HepG2 (cell line): Measurements from ENCODE around the gene ITPK1. TPM values are rescaled to one million over a fixed set of nuclear protein-coding genes. Genes with fewer than 3 reads are reported as not detected.

ENCODE experiments used
- ATF5 ChIP-seq: sonication (generic); formaldehyde crosslinking; IDR thresholded peaks from 2 replicates; pipeline ENCODE4 v1.4.0; 2020; ENCODE audit warnings: mild to moderate bottlenecking, low read depth, missing genetic modification reagents
- BCL6 ChIP-seq: IDR thresholded peaks from 2 replicates; pipeline ENCODE4 v1.6.1; 2016; ENCODE audit warnings: missing genetic modification reagents, missing compliant biosample characterization
- BORCS8-MEF2B ChIP-seq: sonication (generic); formaldehyde crosslinking; IDR thresholded peaks from 2 replicates; pipeline ENCODE4 v1.8.0; 2022; ENCODE audit warnings: mild to moderate bottlenecking, missing genetic modification reagents
- DZIP1 ChIP-seq: sonication (generic); formaldehyde crosslinking; IDR thresholded peaks from 2 replicates; pipeline ENCODE4 v1.5.0; 2020; ENCODE audit warnings: mild to moderate bottlenecking, missing genetic modification reagents
- EEA1 ChIP-seq: sonication (generic); formaldehyde crosslinking; IDR thresholded peaks from 2 replicates; pipeline ENCODE4 v1.5.1; 2020; ENCODE audit warnings: mild to moderate bottlenecking, missing genetic modification reagents, borderline replicate concordance
- FOXJ3 ChIP-seq: sonication (generic); formaldehyde crosslinking; IDR thresholded peaks from 2 replicates; pipeline ENCODE4 v1.4.0; 2020; ENCODE audit warnings: missing genetic modification reagents, mild to moderate bottlenecking, borderline replicate concordance
- GATAD2A ChIP-seq: IDR thresholded peaks from 2 replicates; pipeline ENCODE4 v1.6.1; 2016
- KDM1A ChIP-seq: IDR thresholded peaks from 2 replicates; pipeline ENCODE4 v1.6.1; 2016; ENCODE audit warnings: missing compliant biosample characterization
- MYC ChIP-seq: sonication (generic); formaldehyde crosslinking; IDR thresholded peaks from 2 replicates; pipeline ENCODE4 v1.9.0; 2021; ENCODE audit warnings: missing genetic modification reagents, borderline replicate concordance
- NR2F1 ChIP-seq, 2 experiments: fragments of 450-650 bp in 1 of 2; formaldehyde crosslinking in 1 of 2; IDR thresholded peaks; 2 replicates each; pipeline versions ENCODE4 v1.5.0 to v1.6.1; 2016 to 2020; ENCODE audit warnings: mild to moderate bottlenecking in 1 of 2, missing compliant biosample characterization in 1 of 2, missing genetic modification reagents in 1 of 2, moderate library complexity in 1 of 2
- NR2F6 ChIP-seq, 2 experiments: IDR thresholded peaks; 2 replicates each; pipeline ENCODE4 v1.6.1; 2016; ENCODE audit warnings: antibody characterized with exemption in 1 of 2, mild to moderate bottlenecking in 1 of 2
- PPARG ChIP-seq: conservative IDR thresholded peaks from 2 replicates; pipeline ENCODE4 v1.6.1; 2016; ENCODE audit warnings: missing biosample characterization, missing genetic modification reagents
- PRPF4 ChIP-seq: fragments of 200-400 bp; formaldehyde crosslinking; IDR thresholded peaks from 2 replicates; pipeline ENCODE4 v1.6.1; 2016; ENCODE audit warnings: low read length, low read depth; ENCODE audit not compliant: poor library complexity, severe bottlenecking
- RFXAP ChIP-seq: sonication (generic); formaldehyde crosslinking; IDR thresholded peaks from 2 replicates; pipeline ENCODE4 v1.4.0; 2020; ENCODE audit warnings: missing genetic modification reagents, borderline replicate concordance
- RXRA ChIP-seq: sonication (generic); formaldehyde crosslinking; IDR thresholded peaks from 2 replicates; pipeline ENCODE4 v1.5.1; 2020; ENCODE audit warnings: missing genetic modification reagents
- SKI ChIP-seq: fragments of 450-650 bp; IDR thresholded peaks from one replicate; pipeline ENCODE4 v1.6.1; 2018; ENCODE audit warnings: mild to moderate bottlenecking; ENCODE audit not compliant: partially characterized antibody
- TBX2 ChIP-seq: sonication (generic); formaldehyde crosslinking; IDR thresholded peaks from 2 replicates; pipeline ENCODE4 v1.5.0; 2020; ENCODE audit warnings: missing genetic modification reagents, mild to moderate bottlenecking, borderline replicate concordance
- ZBTB4 ChIP-seq: sonication (generic); formaldehyde crosslinking; IDR thresholded peaks from 2 replicates; pipeline ENCODE4 v1.4.0; 2020; ENCODE audit warnings: missing genetic modification reagents, mild to moderate bottlenecking, borderline replicate concordance
- ZNF276 ChIP-seq: sonication (generic); formaldehyde crosslinking; IDR thresholded peaks from 2 replicates; pipeline ENCODE4 v1.4.0; 2020; ENCODE audit warnings: mild to moderate bottlenecking, low read depth, missing genetic modification reagents
- ZNF547 ChIP-seq: sonication (generic); formaldehyde crosslinking; IDR thresholded peaks from 2 replicates; pipeline ENCODE4 v1.5.1; 2020; ENCODE audit warnings: mild to moderate bottlenecking, missing genetic modification reagents
- polyA plus RNA-seq, 8 experiments: library from polyadenylated mRNA; depleted of rRNA in 3 of 8; stranded (reverse) in 7 of 8; unstranded in 1 of 8; fragments of >200 nt; fragmentation: Illumina TruSeq in 4 of 8; extraction: Trizol in 4 of 8; gene quantifications; 2 replicates each; pipeline versions ENCODE4 v1.2.1 to v1.2.3, GENCODE V29; 2011 to 2016; ENCODE audit warnings: low read depth in 4 of 8, missing spikeins in 1 of 8, mixed read lengths in 1 of 8; ENCODE audit not compliant: insufficient read depth in 1 of 8
- total RNA-seq, 5 experiments: library from RNA; depleted of rRNA; stranded (reverse); fragments of >200 nt; fragmentation: Illumina TruSeq; extraction: Trizol; gene quantifications; 2 replicates each; pipeline ENCODE4 v1.2.3, GENCODE V29; 2016; ENCODE audit warnings: low read depth in 1 of 5

Gene ITPK1
- total and polyA plus RNA-seq, 2 of the 13 experiments (the other 11 are each of a cell fraction or from before 2014, with no cell fraction given), result 20.5 to 47.5 TPM

- TF ChIP-seq ZNF276 (CRISPR knock-in tag) (no peak), NR2F6 (IDR thresholded peaks at IDR 0.05) (peak; percentile 76), NR2F6 (CRISPR knock-in tag; IDR thresholded peaks at IDR 0.05) (peak; percentile 85; the same call in 1 of the 2 replicates), BORCS8-MEF2B (CRISPR knock-in tag) (no peak), RXRA (CRISPR knock-in tag) (peak; percentile 94), ZBTB4 (CRISPR knock-in tag) (no peak), KDM1A (CRISPR knock-in tag) (0 out of 2 replicates have a peak, but pooled peaks have one; percentile 16), FOXJ3 (CRISPR knock-in tag) (0 out of 2 replicates have a peak, but pooled peaks have one; percentile 19), ATF5 (CRISPR knock-in tag) (no peak), SKI (peak; percentile 84), RFXAP (CRISPR knock-in tag) (no peak), BCL6 (CRISPR knock-in tag) (peak; percentile 62), DZIP1 (no peak), NR2F1 (CRISPR knock-in tag; IDR thresholded peaks at IDR 0.05) (peak; percentile 66; a peak in 3 of 4 replicates), ZNF547 (0 out of 2 replicates have a peak, but pooled peaks have one; percentile 17), TBX2 (CRISPR knock-in tag) (no peak), MYC (CRISPR knock-in tag) (peak; percentile 49; the same call in 1 of the 2 replicates), EEA1 (no peak), PRPF4 (no peak), PPARG (CRISPR knock-in tag) (0 out of 2 replicates have a peak, but pooled peaks have one; percentile 47), GATAD2A (0 out of 2 replicates have a peak, but pooled peaks have one; percentile 20)
Measured at GRCh38 chr14:93056840-93057585, 58.7 kb downstream of the ITPK1 start (continued).
